K562 (cell line): ENCODE measurements around the gene SEPTIN1. TPM values are rescaled to one million over a fixed set of nuclear protein-coding genes. Genes with fewer than 3 reads are reported as not detected.

Source experiments
- HOXB6 ChIP-seq: fragments of 250-450 bp; sonication (Bioruptor Pico); IDR thresholded peaks from 2 replicates; pipeline ENCODE4 v1.5.1; 2022; ENCODE audit warnings: mild to moderate bottlenecking, borderline replicate concordance
- ILF3 ChIP-seq: fragments of 450-650 bp; IDR thresholded peaks from 2 replicates; pipeline ENCODE4 v1.6.1; 2018; ENCODE audit warnings: antibody characterized with exemption, mild to moderate bottlenecking, moderate library complexity, borderline replicate concordance
- L3MBTL2 ChIP-seq: fragments of 450-650 bp; IDR thresholded peaks from 2 replicates; pipeline ENCODE4 v1.6.1; 2016; ENCODE audit warnings: mild to moderate bottlenecking, moderate library complexity
- LEF1 ChIP-seq: fragments of 450-650 bp; IDR thresholded peaks from 2 replicates; pipeline ENCODE4 v1.6.1; 2016; ENCODE audit warnings: mild to moderate bottlenecking
- NCOA6 ChIP-seq: fragments of 450-650 bp; IDR thresholded peaks from 2 replicates; pipeline ENCODE4 v1.6.1; 2017; ENCODE audit warnings: mild to moderate bottlenecking
- NONO ChIP-seq, 2 experiments: fragments of 200-400 bp in 1 of 2; fragments of 450-650 bp in 1 of 2; formaldehyde crosslinking in 1 of 2; IDR thresholded peaks; 2 replicates each; pipeline ENCODE4 v1.6.1; 2017; ENCODE audit warnings: low read depth in 2 of 2, mild to moderate bottlenecking in 2 of 2, moderate library complexity in 2 of 2, low read length in 1 of 2
- POU5F1 ChIP-seq: fragments of 150-350 bp; IDR thresholded peaks from 2 replicates; pipeline ENCODE4 v1.6.1; 2014; ENCODE audit warnings: borderline replicate concordance, low read length, low read depth, mild to moderate bottlenecking; ENCODE audit not compliant: partially characterized antibody
- RNF2 ChIP-seq: sonication (generic); IDR thresholded peaks from 2 replicates; pipeline ENCODE4 v1.6.1; 2016
- SMAD1 ChIP-seq: fragments of 150-350 bp; IDR thresholded peaks from 2 replicates; pipeline ENCODE4 v1.6.1; 2014; ENCODE audit warnings: low read length, low read depth; ENCODE audit not compliant: partially characterized antibody
- ZBTB7A ChIP-seq: IDR thresholded peaks from 2 replicates; pipeline ENCODE4 v1.6.1; 2011; ENCODE audit warnings: low read depth, mild to moderate bottlenecking, low read length, moderate library complexity, borderline replicate concordance; ENCODE audit not compliant: control insufficient read depth
- ZC3H8 ChIP-seq: fragments of 450-650 bp; IDR thresholded peaks from 2 replicates; pipeline ENCODE4 v1.6.1; 2017
- ZNF175 ChIP-seq: fragments of 200-800 bp; sonication (Bioruptor generic); IDR thresholded peaks from 2 replicates; pipeline ENCODE4 v1.6.1; 2016; ENCODE audit warnings: low read depth, mild to moderate bottlenecking, missing genetic modification characterization, missing compliant biosample characterization
- ZNF354B ChIP-seq: fragments of 250-450 bp; sonication (Bioruptor Pico); IDR thresholded peaks from 2 replicates; pipeline ENCODE4 v1.4.0; 2020
- ZNF584 ChIP-seq: fragments of 200-800 bp; sonication (Bioruptor generic); IDR thresholded peaks from 2 replicates; pipeline ENCODE4 v1.6.1; 2016; ENCODE audit warnings: low read depth, mild to moderate bottlenecking, missing genetic modification characterization, missing compliant biosample characterization
- ZNF589 ChIP-seq: fragments of 200-800 bp; sonication (Bioruptor generic); IDR thresholded peaks from 2 replicates; pipeline ENCODE4 v1.6.1; 2016; ENCODE audit warnings: low read depth, missing genetic modification characterization, missing compliant biosample characterization
- ZNF76 ChIP-seq: fragments of 250-450 bp; sonication (Bioruptor Pico); IDR thresholded peaks from 2 replicates; pipeline ENCODE4 v1.4.0; 2020; ENCODE audit warnings: mild to moderate bottlenecking, moderate library complexity, borderline replicate concordance
- polyA plus RNA-seq, 8 experiments: library from polyadenylated mRNA; depleted of rRNA in 4 of 8; stranded (reverse) in 5 of 8; unstranded in 3 of 8; fragments of >200 nt; fragmentation: Nextera tagmentation in 2 of 8; fragmentation: Illumina TruSeq in 1 of 8; extraction: Ambion mirVana in 2 of 8; extraction: Trizol in 1 of 8; gene quantifications; 2 replicates each; pipeline versions ENCODE4 v1.2.1 to v1.2.3, GENCODE V29; 2011 to 2014; ENCODE audit warnings: inconsistent platforms in 1 of 8, missing spikeins in 1 of 8
- total RNA-seq, 7 experiments: library from RNA; depleted of rRNA in 6 of 7; stranded (reverse); fragments of >200 nt in 6 of 7; fragmentation: Illumina TruSeq in 2 of 7; extraction: Trizol in 2 of 7; gene quantifications; 2 replicates each; pipeline versions ENCODE4 v1.2.1 to v1.2.3, GENCODE V29; 2011 to 2021; ENCODE audit warnings: low replicate concordance in 1 of 7
- TF ChIP-seq, protein P1 (sequence below): IDR thresholded peaks from 2 replicates; pipeline ENCODE4 v1.6.1; 2016; ENCODE audit warnings: missing genetic modification characterization, missing compliant biosample characterization
- TF ChIP-seq, protein P2 (sequence below): fragments of 250-450 bp; sonication (Bioruptor Pico); IDR thresholded peaks from 2 replicates; pipeline ENCODE4 v1.4.0; 2020; ENCODE audit warnings: mild to moderate bottlenecking, moderate library complexity, borderline replicate concordance
- TF ChIP-seq, protein P3 (sequence below): fragments of 250-450 bp; sonication (Bioruptor Pico); IDR thresholded peaks from 2 replicates; pipeline ENCODE4 v1.4.0; 2020; ENCODE audit warnings: mild to moderate bottlenecking
- TF ChIP-seq, protein P4 (sequence below): fragments of 450-650 bp; IDR thresholded peaks from 2 replicates; pipeline ENCODE4 v1.7.1; 2018; ENCODE audit warnings: mild to moderate bottlenecking, low read depth; ENCODE audit not compliant: partially characterized antibody

Gene SEPTIN1
- total and polyA plus RNA-seq, 9 of the 15 experiments (the other 6 are each of a cell fraction or from before 2014, with no cell fraction given), result 0.23 to 5.6 (median 1.7) TPM; not detected in 1

DNA sequence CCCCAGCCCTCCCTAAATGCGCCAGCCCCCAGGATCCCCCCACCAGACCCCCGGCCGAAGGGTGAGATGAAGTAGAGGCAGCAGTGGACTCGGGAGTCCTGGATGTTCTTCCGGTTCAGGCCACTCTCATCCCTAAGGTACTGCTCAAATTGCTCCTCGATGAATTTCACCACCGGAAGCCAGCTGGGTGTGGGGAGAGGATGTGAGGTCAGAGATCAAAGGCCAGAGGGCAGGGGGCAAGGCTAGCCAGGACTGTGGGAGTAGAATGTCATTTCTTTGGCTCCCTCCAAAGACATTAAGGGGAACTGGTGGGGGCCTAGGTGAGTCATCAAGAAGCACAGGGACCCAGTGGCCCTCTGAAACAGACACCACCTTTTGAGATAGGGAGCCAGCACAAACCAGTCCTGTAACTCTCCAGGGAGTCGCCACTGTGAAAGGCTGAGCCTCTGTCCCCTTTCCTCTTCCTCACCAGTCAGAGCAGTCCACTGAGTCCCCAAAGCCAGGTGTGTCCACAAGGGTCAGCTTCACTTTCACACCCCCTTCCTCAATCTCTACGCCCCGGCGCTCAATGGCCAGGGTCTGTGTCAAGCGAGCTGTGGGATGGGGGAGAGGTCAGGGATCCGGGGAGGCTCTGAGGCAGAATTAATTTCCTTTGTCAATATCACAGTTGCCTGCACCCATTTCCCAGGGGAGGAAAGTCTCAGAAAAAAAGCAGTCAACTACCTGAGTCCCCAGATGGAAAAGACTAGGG, 895 bp downstream of the SEPTIN1 start (continued):
- TF ChIP-seq, protein P1, sequence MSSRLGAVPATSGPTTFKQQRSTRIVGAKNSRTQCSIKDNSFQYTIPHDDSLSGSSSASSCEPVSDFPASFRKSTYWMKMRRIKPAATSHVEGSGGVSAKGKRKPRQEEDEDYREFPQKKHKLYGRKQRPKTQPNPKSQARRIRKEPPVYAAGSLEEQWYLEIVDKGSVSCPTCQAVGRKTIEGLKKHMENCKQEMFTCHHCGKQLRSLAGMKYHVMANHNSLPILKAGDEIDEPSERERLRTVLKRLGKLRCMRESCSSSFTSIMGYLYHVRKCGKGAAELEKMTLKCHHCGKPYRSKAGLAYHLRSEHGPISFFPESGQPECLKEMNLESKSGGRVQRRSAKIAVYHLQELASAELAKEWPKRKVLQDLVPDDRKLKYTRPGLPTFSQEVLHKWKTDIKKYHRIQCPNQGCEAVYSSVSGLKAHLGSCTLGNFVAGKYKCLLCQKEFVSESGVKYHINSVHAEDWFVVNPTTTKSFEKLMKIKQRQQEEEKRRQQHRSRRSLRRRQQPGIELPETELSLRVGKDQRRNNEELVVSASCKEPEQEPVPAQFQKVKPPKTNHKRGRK (tag), result no peak
- no peak for TF ChIP-seq POU5F1
- TF ChIP-seq ZNF354B (CRISPR knock-in tag), result no peak
- TF ChIP-seq RNF2, result peak; percentile 75
- peak; percentile 94 for TF ChIP-seq ZNF175 (CRISPR knock-in tag)
- TF ChIP-seq NONO (IDR thresholded peaks at IDR 0.05; ENCODE audit: low read depth in 2 of 2, low read length in 1 of 2), result no peak
- no peak for TF ChIP-seq NCOA6
- TF ChIP-seq L3MBTL2, result no peak
- TF ChIP-seq ZNF584 (CRISPR knock-in tag), result peak; percentile 82
- TF ChIP-seq ZC3H8, result no peak
- TF ChIP-seq ZNF76 (CRISPR knock-in tag), result no peak
- TF ChIP-seq, protein P2, sequence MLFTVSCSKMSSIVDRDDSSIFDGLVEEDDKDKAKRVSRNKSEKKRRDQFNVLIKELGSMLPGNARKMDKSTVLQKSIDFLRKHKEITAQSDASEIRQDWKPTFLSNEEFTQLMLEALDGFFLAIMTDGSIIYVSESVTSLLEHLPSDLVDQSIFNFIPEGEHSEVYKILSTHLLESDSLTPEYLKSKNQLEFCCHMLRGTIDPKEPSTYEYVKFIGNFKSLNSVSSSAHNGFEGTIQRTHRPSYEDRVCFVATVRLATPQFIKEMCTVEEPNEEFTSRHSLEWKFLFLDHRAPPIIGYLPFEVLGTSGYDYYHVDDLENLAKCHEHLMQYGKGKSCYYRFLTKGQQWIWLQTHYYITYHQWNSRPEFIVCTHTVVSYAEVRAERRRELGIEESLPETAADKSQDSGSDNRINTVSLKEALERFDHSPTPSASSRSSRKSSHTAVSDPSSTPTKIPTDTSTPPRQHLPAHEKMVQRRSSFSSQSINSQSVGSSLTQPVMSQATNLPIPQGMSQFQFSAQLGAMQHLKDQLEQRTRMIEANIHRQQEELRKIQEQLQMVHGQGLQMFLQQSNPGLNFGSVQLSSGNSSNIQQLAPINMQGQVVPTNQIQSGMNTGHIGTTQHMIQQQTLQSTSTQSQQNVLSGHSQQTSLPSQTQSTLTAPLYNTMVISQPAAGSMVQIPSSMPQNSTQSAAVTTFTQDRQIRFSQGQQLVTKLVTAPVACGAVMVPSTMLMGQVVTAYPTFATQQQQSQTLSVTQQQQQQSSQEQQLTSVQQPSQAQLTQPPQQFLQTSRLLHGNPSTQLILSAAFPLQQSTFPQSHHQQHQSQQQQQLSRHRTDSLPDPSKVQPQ (CRISPR knock-in tag), result no peak
- peak; percentile 71 for TF ChIP-seq LEF1
- TF ChIP-seq, protein P3, sequence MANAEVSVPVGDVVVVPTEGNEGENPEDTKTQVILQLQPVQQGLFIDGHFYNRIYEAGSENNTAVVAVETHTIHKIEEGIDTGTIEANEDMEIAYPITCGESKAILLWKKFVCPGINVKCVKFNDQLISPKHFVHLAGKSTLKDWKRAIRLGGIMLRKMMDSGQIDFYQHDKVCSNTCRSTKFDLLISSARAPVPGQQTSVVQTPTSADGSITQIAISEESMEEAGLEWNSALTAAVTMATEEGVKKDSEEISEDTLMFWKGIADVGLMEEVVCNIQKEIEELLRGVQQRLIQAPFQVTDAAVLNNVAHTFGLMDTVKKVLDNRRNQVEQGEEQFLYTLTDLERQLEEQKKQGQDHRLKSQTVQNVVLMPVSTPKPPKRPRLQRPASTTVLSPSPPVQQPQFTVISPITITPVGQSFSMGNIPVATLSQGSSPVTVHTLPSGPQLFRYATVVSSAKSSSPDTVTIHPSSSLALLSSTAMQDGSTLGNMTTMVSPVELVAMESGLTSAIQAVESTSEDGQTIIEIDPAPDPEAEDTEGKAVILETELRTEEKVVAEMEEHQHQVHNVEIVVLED (CRISPR knock-in tag), result no peak
- no peak for TF ChIP-seq HOXB6 (CRISPR knock-in tag)
- TF ChIP-seq ZNF589 (CRISPR knock-in tag), result 0 out of 2 replicates have a peak, but pooled peaks have one; percentile 68
- TF ChIP-seq, protein P4, sequence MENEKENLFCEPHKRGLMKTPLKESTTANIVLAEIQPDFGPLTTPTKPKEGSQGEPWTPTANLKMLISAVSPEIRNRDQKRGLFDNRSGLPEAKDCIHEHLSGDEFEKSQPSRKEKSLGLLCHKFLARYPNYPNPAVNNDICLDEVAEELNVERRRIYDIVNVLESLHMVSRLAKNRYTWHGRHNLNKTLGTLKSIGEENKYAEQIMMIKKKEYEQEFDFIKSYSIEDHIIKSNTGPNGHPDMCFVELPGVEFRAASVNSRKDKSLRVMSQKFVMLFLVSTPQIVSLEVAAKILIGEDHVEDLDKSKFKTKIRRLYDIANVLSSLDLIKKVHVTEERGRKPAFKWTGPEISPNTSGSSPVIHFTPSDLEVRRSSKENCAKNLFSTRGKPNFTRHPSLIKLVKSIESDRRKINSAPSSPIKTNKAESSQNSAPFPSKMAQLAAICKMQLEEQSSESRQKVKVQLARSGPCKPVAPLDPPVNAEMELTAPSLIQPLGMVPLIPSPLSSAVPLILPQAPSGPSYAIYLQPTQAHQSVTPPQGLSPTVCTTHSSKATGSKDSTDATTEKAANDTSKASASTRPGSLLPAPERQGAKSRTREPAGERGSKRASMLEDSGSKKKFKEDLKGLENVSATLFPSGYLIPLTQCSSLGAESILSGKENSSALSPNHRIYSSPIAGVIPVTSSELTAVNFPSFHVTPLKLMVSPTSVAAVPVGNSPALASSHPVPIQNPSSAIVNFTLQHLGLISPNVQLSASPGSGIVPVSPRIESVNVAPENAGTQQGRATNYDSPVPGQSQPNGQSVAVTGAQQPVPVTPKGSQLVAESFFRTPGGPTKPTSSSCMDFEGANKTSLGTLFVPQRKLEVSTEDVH, result no peak
- TF ChIP-seq ILF3, result no peak
- TF ChIP-seq SMAD1, result no peak
- TF ChIP-seq ZBTB7A, result peak; percentile 95
